ENCODE measurements around the gene ADARB2. TPM values are rescaled to one million over a fixed set of nuclear protein-coding genes. Genes with fewer than 3 reads are reported as not detected.

Gene ADARB2
- total and polyA plus RNA-seq, 10 of the 15 experiments (the other 5 are each of a cell fraction or from before 2014, with no cell fraction given): 0.02 to 4.1 (median 0.76) TPM

DNA sequence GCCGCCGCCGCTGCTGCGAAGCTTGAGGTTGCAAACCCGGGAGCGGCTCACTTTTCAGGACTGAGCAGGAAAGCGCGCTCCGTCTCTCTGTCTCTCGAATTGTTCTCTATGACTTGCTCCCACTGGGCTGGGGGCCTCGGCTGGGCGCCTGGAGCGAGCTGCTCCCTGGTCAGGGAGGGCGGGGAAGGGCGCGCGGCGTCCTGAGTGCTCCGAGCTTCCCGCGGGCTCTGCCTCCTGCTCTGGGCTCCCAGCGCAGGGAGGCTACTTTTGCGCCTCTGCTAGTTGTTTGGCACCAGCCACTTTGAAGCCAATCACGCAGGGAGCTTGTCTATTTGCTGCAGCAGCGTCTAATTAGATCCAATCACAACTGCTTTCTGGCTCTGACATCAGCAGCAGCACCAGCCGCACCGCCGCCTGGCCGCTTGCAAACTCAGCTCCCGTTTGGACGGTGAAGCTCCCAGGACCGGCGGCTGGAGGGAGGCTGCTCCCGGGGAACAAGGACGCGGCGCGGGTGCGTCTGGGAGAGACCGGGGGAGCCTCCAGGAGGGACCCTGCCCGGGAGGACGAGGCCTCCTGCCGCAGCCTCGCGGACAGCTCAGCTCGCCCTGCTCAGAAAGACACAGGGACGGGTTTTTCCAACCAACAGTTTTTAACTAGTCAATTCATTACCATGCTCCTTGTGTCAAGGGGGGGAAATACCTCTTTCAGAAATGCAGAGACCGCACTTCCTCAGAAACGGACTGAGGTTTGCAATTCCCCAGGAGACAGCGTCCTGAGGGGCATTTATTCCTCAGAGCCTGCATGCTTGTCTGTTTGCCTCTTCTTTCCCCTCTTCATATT lies at the start of gene ADARB2 (continued):
- TF ChIP-seq BHLHE40 (IDR thresholded peaks at IDR 0.05; ENCODE audit: borderline replicate concordance in 1 of 2, low read depth in 2 of 2, low read length in 1 of 2) (0 out of 4 replicates have a peak, but pooled peaks of 1 of the 2 experiments have one; percentile 39), MTA2 (IDR thresholded peaks at IDR 0.05; ENCODE audit: low read depth) (peak; percentile 70; the same call in 1 of the 2 replicates), RUNX3 (IDR thresholded peaks at IDR 0.05; ENCODE audit: low read length) (peak; percentile 87), SIN3A (IDR thresholded peaks at IDR 0.05; ENCODE audit: low read depth, low read length) (no peak), ZNF274 (IDR thresholded peaks at IDR 0.05; ENCODE audit: insufficient read depth, insufficient read length) (no peak), SMAD1 (IDR thresholded peaks at IDR 0.05; ENCODE audit: low read depth, partially characterized antibody) (no peak), EZH2 (IDR thresholded peaks at IDR 0.05; ENCODE audit: borderline replicate concordance, control insufficient read depth, low read depth, low read length) (no peak), CBFB (IDR thresholded peaks at IDR 0.05; ENCODE audit: low read depth) (no peak; the same call in 1 of the 2 replicates), HDGF (IDR thresholded peaks at IDR 0.05) (0 out of 2 replicates have a peak, but pooled peaks have one; percentile 29), TAF1 (IDR thresholded peaks at IDR 0.05; ENCODE audit: borderline replicate concordance, low read depth, low read length) (peak; percentile 60; the same call in 1 of the 2 replicates), NFIC (IDR thresholded peaks at IDR 0.05; ENCODE audit: low read depth, low read length) (peak; percentile 19; the same call in 1 of the 2 replicates), ATF7 (IDR thresholded peaks at IDR 0.05; ENCODE audit: low read depth) (peak; percentile 62), CHD2 (IDR thresholded peaks at IDR 0.05; ENCODE audit: borderline replicate concordance, low read depth, low read length) (peak; percentile 40; the same call in 1 of the 2 replicates), DPF2 (IDR thresholded peaks at IDR 0.05) (peak; percentile 75), MYC (IDR thresholded peaks at IDR 0.05; ENCODE audit: insufficient read depth, insufficient read length, insufficient replicate concordance, low read length, severe bottlenecking) (no peak), SMARCA5 (IDR thresholded peaks at IDR 0.05) (peak; percentile 62; the same call in 1 of the 2 replicates), FOXM1 (IDR thresholded peaks at IDR 0.05; ENCODE audit: low read depth, low read length) (peak; percentile 53; the same call in 1 of the 2 replicates), RCOR1 (conservative IDR thresholded peaks at IDR 0.05; ENCODE audit: low read depth, low read length) (no peak), CREB1 (IDR thresholded peaks at IDR 0.05; ENCODE audit: low read depth) (peak; percentile 60; the same call in 1 of the 2 replicates)
- TF ChIP-seq, protein P1, sequence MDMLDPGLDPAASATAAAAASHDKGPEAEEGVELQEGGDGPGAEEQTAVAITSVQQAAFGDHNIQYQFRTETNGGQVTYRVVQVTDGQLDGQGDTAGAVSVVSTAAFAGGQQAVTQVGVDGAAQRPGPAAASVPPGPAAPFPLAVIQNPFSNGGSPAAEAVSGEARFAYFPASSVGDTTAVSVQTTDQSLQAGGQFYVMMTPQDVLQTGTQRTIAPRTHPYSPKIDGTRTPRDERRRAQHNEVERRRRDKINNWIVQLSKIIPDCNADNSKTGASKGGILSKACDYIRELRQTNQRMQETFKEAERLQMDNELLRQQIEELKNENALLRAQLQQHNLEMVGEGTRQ (IDR thresholded peaks at IDR 0.05; ENCODE audit: borderline replicate concordance, low read depth, low read length): no peak
- TF ChIP-seq, protein P2, sequence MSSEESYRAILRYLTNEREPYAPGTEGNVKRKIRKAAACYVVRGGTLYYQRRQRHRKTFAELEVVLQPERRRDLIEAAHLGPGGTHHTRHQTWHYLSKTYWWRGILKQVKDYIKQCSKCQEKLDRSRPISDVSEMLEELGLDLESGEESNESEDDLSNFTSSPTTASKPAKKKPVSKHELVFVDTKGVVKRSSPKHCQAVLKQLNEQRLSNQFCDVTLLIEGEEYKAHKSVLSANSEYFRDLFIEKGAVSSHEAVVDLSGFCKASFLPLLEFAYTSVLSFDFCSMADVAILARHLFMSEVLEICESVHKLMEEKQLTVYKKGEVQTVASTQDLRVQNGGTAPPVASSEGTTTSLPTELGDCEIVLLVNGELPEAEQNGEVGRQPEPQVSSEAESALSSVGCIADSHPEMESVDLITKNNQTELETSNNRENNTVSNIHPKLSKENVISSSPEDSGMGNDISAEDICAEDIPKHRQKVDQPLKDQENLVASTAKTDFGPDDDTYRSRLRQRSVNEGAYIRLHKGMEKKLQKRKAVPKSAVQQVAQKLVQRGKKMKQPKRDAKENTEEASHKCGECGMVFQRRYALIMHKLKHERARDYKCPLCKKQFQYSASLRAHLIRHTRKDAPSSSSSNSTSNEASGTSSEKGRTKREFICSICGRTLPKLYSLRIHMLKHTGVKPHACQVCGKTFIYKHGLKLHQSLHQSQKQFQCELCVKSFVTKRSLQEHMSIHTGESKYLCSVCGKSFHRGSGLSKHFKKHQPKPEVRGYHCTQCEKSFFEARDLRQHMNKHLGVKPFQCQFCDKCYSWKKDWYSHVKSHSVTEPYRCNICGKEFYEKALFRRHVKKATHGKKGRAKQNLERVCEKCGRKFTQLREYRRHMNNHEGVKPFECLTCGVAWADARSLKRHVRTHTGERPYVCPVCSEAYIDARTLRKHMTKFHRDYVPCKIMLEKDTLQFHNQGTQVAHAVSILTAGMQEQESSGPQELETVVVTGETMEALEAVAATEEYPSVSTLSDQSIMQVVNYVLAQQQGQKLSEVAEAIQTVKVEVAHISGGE (CRISPR knock-in tag; IDR thresholded peaks at IDR 0.05): no peak
- TF ChIP-seq, protein P3, sequence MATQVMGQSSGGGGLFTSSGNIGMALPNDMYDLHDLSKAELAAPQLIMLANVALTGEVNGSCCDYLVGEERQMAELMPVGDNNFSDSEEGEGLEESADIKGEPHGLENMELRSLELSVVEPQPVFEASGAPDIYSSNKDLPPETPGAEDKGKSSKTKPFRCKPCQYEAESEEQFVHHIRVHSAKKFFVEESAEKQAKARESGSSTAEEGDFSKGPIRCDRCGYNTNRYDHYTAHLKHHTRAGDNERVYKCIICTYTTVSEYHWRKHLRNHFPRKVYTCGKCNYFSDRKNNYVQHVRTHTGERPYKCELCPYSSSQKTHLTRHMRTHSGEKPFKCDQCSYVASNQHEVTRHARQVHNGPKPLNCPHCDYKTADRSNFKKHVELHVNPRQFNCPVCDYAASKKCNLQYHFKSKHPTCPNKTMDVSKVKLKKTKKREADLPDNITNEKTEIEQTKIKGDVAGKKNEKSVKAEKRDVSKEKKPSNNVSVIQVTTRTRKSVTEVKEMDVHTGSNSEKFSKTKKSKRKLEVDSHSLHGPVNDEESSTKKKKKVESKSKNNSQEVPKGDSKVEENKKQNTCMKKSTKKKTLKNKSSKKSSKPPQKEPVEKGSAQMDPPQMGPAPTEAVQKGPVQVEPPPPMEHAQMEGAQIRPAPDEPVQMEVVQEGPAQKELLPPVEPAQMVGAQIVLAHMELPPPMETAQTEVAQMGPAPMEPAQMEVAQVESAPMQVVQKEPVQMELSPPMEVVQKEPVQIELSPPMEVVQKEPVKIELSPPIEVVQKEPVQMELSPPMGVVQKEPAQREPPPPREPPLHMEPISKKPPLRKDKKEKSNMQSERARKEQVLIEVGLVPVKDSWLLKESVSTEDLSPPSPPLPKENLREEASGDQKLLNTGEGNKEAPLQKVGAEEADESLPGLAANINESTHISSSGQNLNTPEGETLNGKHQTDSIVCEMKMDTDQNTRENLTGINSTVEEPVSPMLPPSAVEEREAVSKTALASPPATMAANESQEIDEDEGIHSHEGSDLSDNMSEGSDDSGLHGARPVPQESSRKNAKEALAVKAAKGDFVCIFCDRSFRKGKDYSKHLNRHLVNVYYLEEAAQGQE (IDR thresholded peaks at IDR 0.05; ENCODE audit: low read depth, low read length): no peak

Data from GM12878 (cell line).